HG03378 (cell line): Measurements from ENCODE around the gene FUZ.

Experiments
- ATAC-seq: cut with Tn5 transposase; IDR thresholded peaks from one replicate; pipeline ENCODE4 v1.9.1; 2021; ENCODE audit warnings: mild to moderate bottlenecking, moderate library complexity; ENCODE audit not compliant: unreplicated experiment

Gene FUZ

GRCh38 chr19:49851456-49852259 lies 38.6 kb upstream of the FUZ start:
- ATAC-seq, result no peak

- ATAC-seq, result peak; percentile 44
These were observed 37.6 kb upstream of the FUZ start, which contains the start of gene PTOV1 for GRCh38 chr19:49850487-49851342. Gene PTOV1 (plus strand): TSS chr19:49851159.

GRCh38 chr19:49850221-49850486 lies 37.1 kb upstream of the FUZ start:
- ATAC-seq, result peak; percentile 21

GRCh38 chr19:49849433-49850220 lies 36.5 kb upstream of the FUZ start:
- ATAC-seq, result no peak

- ATAC-seq, result no peak
These were observed 35.8 kb upstream of the FUZ start for GRCh38 chr19:49848938-49849337.

GRCh38 chr19:49847731-49848696 lies 34.9 kb upstream of the FUZ start:
- no peak for ATAC-seq

GRCh38 chr19:49846408-49846807 lies 33.3 kb upstream of the FUZ start:
- no peak for ATAC-seq

GRCh38 chr19:49845414-49845813 lies 32.3 kb upstream of the FUZ start:
- ATAC-seq, result no peak

GRCh38 chr19:49844138-49845095 lies 31.3 kb upstream of the FUZ start:
- no peak for ATAC-seq

- ATAC-seq, result no peak
These were observed 30.2 kb upstream of the FUZ start for GRCh38 chr19:49843265-49843664.

- ATAC-seq, result no peak
These were observed 27.7 kb upstream of the FUZ start for GRCh38 chr19:49840736-49841249.

- no peak for ATAC-seq
These were observed 27.2 kb upstream of the FUZ start for GRCh38 chr19:49840321-49840720.

- no peak for ATAC-seq
These were observed 26.6 kb upstream of the FUZ start for GRCh38 chr19:49839713-49840112.

GRCh38 chr19:49838885-49839588 lies 25.9 kb upstream of the FUZ start:
- ATAC-seq, result no peak

- ATAC-seq, result no peak
These were observed 24.3 kb upstream of the FUZ start for GRCh38 chr19:49837425-49837824.

GRCh38 chr19:49837009-49837310 lies 23.9 kb upstream of the FUZ start:
- ATAC-seq, result no peak

GRCh38 chr19:49836176-49837008 lies 23.3 kb upstream of the FUZ start:
- no peak for ATAC-seq

GRCh38 chr19:49835562-49835961 lies 22.5 kb upstream of the FUZ start:
- ATAC-seq, result no peak
